ENCODE results near the gene PRKAG3. TPM values are rescaled to one million over a fixed set of nuclear protein-coding genes. Genes with fewer than 3 reads are reported as not detected.

The PRKAG3 gene
- total and polyA plus RNA-seq, 9 of the 15 experiments (the other 6 are each of a cell fraction or from before 2014, with no cell fraction given), result not detected

DNA sequence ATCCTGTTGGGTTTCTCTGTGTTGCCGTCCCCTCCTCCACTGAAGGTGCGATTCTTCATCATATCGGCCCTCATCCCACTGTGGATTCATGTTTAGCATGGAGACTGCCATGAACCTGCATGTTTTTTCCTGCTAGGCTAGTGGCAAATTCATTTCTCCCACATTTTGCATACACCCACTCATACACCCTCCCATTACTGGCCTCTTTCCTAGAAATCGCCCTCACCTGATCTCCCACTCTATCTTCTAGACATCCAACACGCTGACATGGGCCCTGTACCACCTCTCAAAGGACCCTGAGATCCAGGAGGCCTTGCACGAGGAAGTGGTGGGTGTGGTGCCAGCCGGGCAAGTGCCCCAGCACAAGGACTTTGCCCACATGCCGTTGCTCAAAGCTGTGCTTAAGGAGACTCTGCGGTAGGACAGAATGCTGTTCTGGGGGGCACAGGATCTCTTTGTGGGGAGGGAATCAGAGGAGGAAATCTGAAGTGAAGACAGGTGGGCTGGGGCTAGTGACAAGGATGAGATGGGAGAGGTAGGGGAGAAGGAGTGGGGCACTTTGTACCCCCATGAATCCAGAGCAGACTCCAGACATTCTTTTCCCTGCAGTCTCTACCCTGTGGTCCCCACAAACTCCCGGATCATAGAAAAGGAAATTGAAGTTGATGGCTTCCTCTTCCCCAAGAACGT lies 17.7 kb downstream of the PRKAG3 start:
- 0% methylated on average over 10 of the region's 11 CpGs for WGBS (ENCODE audit: insufficient coverage, low coverage, missing lambda C conversion rate)
- Histone ChIP-seq H3K4me2 (ENCODE audit: insufficient read depth, low read length) (no peak overlapping the region), H3K9me1 (ENCODE audit: control insufficient read depth, insufficient read depth, low read length) (no peaks in the 10 kb centered on the region), H2AFZ (ENCODE audit: low read depth, low read length) (no peak overlapping the region), H3K27ac (ENCODE audit: extremely low read depth, low read depth, low read length) (no peak overlapping the region), H3K36me3 (ENCODE audit: control insufficient read depth, insufficient read depth, low read length) (no peaks in the 10 kb centered on the region), H3K9ac (ENCODE audit: insufficient read depth in 1 of 2, low read depth in 2 of 2, low read length in 2 of 2) (no peak overlapping the region), H3K9me3 (replicated peaks; ENCODE audit: control insufficient read depth, insufficient read depth, low read depth, low read length) (no peaks in the 10 kb centered on the region), H4K20me1 (replicated peaks; ENCODE audit: control insufficient read depth, insufficient read depth, low read length) (no peaks in the 10 kb centered on the region), H3K27me3 (ENCODE audit: control insufficient read depth in 2 of 2, insufficient read depth in 2 of 2, low read length in 2 of 2) (peaks cover 14 to 56% of the 10 kb centered on the region in 2 experiments; a peak in 4 of 5 replicates), H3K4me1 (replicated peaks in 1 of 2; ENCODE audit: control insufficient read depth in 2 of 2, insufficient read depth in 2 of 2, low read length in 2 of 2) (no peaks in the 10 kb centered on the region), H3K4me3 (no peak overlapping the region), H3K79me2 (ENCODE audit: control insufficient read depth, insufficient read depth, low read length) (no peaks in the 10 kb centered on the region)
- no TSS peak for BruUV-seq (replicated peaks)
- ChIA-PET CTCF (ENCODE audit: low intra/inter-chr PET ratio) (no interaction called here), POLR2A (no interaction called here)
- no peak for ATAC-seq
- no peak for DNase-seq (ENCODE audit: extremely low read depth in 1 of 4, low spot score in 3 of 4)
- in situ Hi-C loops (cut with MboI) (no loop called here), intact Hi-C loops (cut with micrococcal nuclease) (no loop called here)
- TF ChIP-seq PTRF (tag; IDR thresholded peaks at IDR 0.05) (no peak), EGR1 (conservative IDR thresholded peaks at IDR 0.05) (0 out of 2 replicates have a peak, but pooled peaks have one; percentile 8)
- FAIRE-seq, result no peak

DNA sequence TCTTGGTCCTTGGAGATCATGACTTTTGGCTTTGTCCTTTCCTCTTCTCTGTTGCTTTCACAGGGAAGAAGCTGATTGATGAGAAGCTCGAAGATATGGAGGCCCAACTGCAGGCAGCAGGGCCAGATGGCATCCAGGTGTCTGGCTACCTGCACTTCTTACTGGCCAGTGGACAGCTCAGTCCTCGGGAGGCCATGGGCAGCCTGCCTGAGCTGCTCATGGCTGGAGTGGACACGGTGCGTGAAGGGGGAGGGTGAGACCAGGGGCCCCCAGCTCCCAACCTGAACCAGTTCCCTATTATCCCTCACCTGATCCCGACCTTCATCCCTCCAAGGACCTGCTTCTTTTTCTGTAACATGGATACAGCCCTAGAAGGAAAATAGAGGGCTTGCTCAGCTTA lies 18.7 kb downstream of the PRKAG3 start:
- H3K27me3 ChIP-seq (ENCODE audit: control insufficient read depth in 2 of 2, insufficient read depth in 2 of 2, low read length in 2 of 2), result peaks cover 14 to 56% of the 10 kb centered on the region in 2 experiments; a peak in 4 of 5 replicates
- WGBS (ENCODE audit: insufficient coverage, low coverage, missing lambda C conversion rate), result 3% methylated on average over 4 of the region's 5 CpGs
- ATAC-seq (no peak), FAIRE-seq (no peak), DNase-seq (ENCODE audit: extremely low read depth in 1 of 4, low spot score in 3 of 4) (no peak)
- no peak overlapping the region for H3K4me2 ChIP-seq (ENCODE audit: insufficient read depth, low read length)
- no peaks in the 10 kb centered on the region for H3K9me3 ChIP-seq (replicated peaks; ENCODE audit: control insufficient read depth, insufficient read depth, low read depth, low read length)
- no peaks in the 10 kb centered on the region for H3K36me3 ChIP-seq (ENCODE audit: control insufficient read depth, insufficient read depth, low read length)
- H3K9ac ChIP-seq (ENCODE audit: insufficient read depth in 1 of 2, low read depth in 2 of 2, low read length in 2 of 2), result no peak overlapping the region
- in situ Hi-C loops (cut with MboI), result no loop called here
- intact Hi-C loops (cut with micrococcal nuclease), result no loop called here
- POLR2A ChIA-PET, result no interaction called here
- CTCF ChIA-PET (ENCODE audit: low intra/inter-chr PET ratio), result no interaction called here
- H3K27ac ChIP-seq (ENCODE audit: extremely low read depth, low read depth, low read length), result no peak overlapping the region
- TF ChIP-seq STAT5A (IDR thresholded peaks at IDR 0.05; ENCODE audit: borderline replicate concordance, low read length) (no peak), TAF7 (tag; IDR thresholded peaks at IDR 0.05) (no peak), PTRF (tag; IDR thresholded peaks at IDR 0.05) (no peak)
- no peaks in the 10 kb centered on the region for H3K4me1 ChIP-seq (replicated peaks in 1 of 2; ENCODE audit: control insufficient read depth in 2 of 2, insufficient read depth in 2 of 2, low read length in 2 of 2)
- H3K79me2 ChIP-seq (ENCODE audit: control insufficient read depth, insufficient read depth, low read length), result no peaks in the 10 kb centered on the region
- no peaks in the 10 kb centered on the region for H4K20me1 ChIP-seq (replicated peaks; ENCODE audit: control insufficient read depth, insufficient read depth, low read length)
- no peak overlapping the region for H2AFZ ChIP-seq (ENCODE audit: low read depth, low read length)
- no peak overlapping the region for H3K4me3 ChIP-seq
- no peaks in the 10 kb centered on the region for H3K9me1 ChIP-seq (ENCODE audit: control insufficient read depth, insufficient read depth, low read length)
- BruUV-seq (replicated peaks), result no TSS peak

Data from K562 (cell line).